ENCODE results near the gene STOML1.

GRCh38 chr15:73993211-73993994 lies 1.3 kb upstream of the STOML1 start:
- TF ChIP-seq CTCF (IDR thresholded peaks at IDR 0.05 in 2 of 3, conservative IDR thresholded peaks at IDR 0.05 in 1 of 3; ENCODE audit: borderline replicate concordance in 1 of 3, insufficient read depth in 1 of 3, low read depth in 2 of 3, low read length in 2 of 3) (no peak), POLR2A (IDR thresholded peaks at IDR 0.05; ENCODE audit: borderline replicate concordance, extremely low read depth, insufficient read depth, insufficient read length) (no peak), POLR2AphosphoS5 (IDR thresholded peaks at IDR 0.05; ENCODE audit: low read depth, low read length) (no peak), MAX (IDR thresholded peaks at IDR 0.05) (no peak), EZH2 (IDR thresholded peaks at IDR 0.05) (no peak)

All from HCT116 (cell line).